ENCODE data around the gene NPB.

DNA sequence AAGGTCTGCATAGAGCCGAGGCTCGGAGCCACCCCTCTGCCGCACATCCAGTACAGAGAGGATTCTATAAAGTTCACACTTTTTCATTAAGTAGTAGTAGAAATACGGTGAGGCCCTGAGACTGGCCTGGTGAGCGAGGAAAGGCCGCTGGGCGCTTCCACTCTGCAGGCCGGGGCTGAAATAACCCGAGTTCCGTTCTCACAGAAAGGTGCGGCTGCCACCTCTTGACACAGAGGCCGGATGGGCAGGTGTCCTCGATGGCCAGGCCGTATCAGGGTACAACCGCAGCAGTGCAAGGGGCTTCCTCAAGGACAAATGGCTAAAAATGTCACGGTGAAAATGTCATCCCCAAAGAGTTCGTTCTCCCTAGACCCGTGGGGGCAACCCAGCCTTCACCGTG lies 9.9 kb downstream of the NPB start:
- TF ChIP-seq POLR2AphosphoS5 (IDR thresholded peaks at IDR 0.05; ENCODE audit: low read depth, low read length) (no peak), REST (IDR thresholded peaks at IDR 0.05; ENCODE audit: insufficient read depth in 1 of 2, low read depth in 2 of 2, low read length in 2 of 2) (no peak)
